MV-4-11 (cell line): ENCODE data around the gene CTXN1.
A peak's percentile ranks its signal among the peaks of the same experiment; 100 is the strongest.

Experiments
- DNase-seq: peaks from one replicate; lab custom pipeline; 2025; lab: John Stamatoyannopoulos, UW

Gene CTXN1

DNA sequence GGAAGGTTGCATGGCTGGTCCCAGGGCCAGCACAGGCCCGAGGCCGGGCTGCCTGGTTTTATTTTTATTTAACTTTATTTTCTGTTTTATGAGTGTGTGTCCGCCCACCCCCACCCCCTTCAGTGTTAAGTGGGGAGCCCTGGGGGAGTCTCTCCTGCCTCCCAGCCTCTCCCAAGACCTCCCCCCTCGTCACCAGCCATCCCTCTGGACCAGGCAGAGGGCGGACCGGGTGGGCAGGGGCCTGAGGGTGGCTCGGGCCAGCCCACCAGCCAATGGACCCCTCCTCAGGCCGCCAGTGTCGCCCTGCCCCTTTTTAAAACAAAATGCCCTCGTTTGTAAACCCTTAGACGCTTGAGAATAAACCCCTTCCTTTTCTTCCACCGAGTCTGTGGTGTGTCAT lies 11.8 kb downstream of the CTXN1 start:
- DNase-seq: no peak

DNA sequence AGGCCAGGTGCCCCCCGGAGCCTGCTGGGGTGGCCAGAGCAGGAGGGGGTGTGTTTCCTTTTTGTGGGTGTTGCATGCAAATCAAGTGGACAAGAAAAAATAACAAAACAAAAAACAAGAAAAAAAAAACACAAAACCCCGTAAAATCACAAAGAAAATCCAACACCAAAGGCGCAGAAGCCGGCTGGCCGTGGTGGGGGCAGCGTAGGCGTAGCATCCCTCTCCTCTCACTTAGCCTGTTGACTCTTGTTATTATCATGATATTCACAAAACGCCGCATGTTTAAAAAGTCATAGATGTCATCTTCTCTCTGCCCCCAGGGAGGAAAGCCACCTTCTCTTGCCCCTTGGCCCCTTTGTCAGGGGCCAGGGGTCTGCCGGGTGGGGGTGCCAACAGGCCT lies 12.3 kb downstream of the CTXN1 start:
- DNase-seq: no peak

GRCh38 chr19:7912697-7913564 lies 13.0 kb downstream of the CTXN1 start:
- no peak for DNase-seq

GRCh38 chr19:7912144-7912696 lies 13.7 kb downstream of the CTXN1 start:
- no peak for DNase-seq

- no peak for DNase-seq
Observed at GRCh38 chr19:7911508-7912143, 14.3 kb downstream of the CTXN1 start.

- no peak for DNase-seq
Observed at GRCh38 chr19:7910321-7911161, 15.4 kb downstream of the CTXN1 start.

- DNase-seq: no peak
Observed at GRCh38 chr19:7909471-7910067, 16.4 kb downstream of the CTXN1 start.

- no peak for DNase-seq
Observed at GRCh38 chr19:7908742-7909461, 17.0 kb downstream of the CTXN1 start.

GRCh38 chr19:7908078-7908699 lies 17.7 kb downstream of the CTXN1 start:
- no peak for DNase-seq

DNA sequence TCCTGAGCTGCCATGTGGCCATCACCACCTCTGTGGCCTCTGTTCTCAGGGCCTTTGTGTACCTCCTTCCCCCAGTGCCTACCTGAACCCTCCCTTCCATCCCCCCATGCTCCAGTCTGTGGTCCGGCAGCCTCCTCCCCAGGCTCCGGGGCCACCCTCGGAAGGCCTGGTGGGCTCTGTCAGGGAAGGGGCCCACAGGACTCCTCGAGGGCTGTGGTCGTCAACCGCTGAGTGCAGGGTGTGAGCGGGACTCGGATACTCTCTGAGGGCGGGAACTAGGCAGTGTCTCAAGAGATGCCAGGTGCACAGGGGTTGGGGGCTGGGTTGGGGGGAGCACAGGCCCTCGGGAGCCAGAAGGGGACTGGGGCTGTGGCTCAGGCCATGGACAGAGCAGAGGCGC lies 18.4 kb downstream of the CTXN1 start:
- DNase-seq: no peak

- DNase-seq: no peak
Observed at GRCh38 chr19:7907122-7907521, 18.8 kb downstream of the CTXN1 start.

- no peak for DNase-seq
Observed at GRCh38 chr19:7905859-7906258, 20.1 kb downstream of the CTXN1 start.

DNA sequence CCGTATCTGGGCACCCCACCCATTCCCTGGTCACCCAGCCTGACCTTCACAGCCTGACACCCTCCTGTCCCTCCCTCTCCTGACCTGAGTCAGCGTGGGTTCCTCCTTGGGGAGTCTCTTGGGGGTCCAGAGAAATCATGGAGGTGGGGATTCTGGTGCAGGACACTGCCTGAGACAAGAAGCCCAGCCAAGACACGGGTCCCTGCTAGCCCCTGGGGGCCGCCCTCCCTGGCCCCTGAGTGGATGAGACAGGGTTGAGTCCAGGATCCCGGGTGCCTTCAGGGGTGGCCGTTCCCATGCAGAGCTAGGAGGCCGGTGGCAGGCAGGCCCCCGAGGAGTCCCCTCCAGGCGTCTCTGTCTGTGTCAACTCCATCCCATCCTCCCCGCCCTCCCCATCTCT lies 20.7 kb downstream of the CTXN1 start:
- no peak for DNase-seq

DNA sequence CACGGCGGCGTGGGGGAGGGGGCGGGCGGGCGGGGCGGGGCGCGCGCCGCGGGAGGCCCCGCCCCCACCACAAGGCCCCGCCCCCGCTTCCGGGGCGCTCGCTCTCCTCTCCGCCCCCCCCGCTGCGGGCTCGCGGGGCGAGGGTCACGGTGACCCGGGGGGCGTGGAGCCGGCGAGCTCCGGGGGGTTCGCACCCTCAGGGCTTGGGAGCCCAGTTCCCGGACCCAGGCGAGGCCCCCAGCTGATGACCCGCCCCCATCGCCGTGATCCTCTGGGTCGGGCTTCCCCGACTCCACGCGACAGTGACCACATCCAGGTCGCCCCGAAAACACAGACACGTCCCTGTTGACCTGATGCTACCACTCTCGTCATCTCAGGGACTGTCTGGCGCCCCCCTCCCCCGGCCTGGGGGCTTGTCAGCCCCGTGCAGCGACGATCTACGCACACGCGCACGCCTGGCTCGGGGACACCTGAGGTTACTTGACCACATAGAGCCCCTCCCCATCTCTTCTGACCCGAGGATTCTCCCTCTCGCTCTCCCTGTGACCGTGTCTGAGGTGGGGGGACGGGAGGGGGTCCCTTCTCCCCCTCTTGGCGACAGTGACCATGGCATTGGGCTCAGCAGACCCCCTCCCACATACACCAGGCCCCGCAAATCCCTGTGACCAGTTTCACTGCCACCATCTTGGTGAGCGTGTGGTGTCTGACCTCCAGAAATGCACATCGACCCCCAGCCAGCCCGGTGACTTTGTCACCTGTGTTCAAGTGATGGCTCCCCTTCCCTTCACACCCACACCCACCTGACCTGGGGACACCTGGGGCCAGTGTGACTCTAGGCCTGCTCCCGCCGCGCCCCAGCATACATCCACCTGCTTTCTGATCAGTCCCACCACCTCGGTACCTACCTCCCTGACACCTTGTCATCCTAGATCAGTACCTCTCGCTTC lies 21.6 kb downstream of the CTXN1 start:
- no peak for DNase-seq

GRCh38 chr19:7903244-7904073 lies 22.5 kb downstream of the CTXN1 start, which contains the start of gene MAP2K7:
Gene MAP2K7 (plus strand): TSS chr19:7903877. CDS start chr19:7903945, 68 bp downstream.
- DNase-seq: peak; percentile 100

DNA sequence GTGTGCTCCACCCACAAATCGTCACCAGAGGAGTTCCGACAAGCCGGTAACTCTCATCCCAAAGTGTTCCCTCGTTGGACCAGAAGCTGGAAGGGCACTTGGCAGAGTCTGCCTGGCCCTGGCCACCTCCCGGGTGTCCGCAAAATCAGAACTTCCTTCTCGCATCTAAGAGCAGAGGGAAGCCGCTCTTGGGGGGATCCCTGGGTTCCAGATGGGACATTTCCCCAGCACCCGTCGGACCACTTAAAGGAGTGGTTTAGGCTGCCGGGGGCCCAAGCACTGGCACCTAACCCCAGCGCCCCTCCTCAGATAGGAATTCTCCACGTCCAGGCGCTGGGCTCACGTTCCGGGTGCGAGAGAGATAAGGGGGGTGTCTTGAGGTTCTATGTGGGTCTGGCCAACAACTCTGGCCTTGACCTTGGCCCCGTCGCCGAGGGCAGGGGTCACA lies 23.1 kb downstream of the CTXN1 start:
- DNase-seq: no peak

DNA sequence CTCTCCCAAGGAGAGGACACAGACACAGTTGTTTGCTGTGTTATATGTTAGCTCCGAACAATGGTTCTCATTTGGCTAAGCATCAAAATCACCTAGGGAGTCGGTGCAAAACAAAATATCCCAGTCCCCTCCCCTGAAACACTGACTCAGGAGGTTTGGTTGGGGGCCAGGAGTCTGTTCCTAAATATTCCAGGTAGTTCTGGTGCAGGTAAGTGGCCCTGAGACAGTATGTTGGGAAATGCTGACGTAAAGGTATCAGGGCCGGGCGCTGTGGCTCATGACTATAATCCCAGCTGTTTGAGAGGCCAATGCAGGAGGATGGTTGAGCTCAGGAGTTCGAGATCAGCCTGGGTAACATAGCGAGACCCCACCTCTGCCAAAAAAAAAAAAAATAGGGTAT lies 24.6 kb downstream of the CTXN1 start:
- DNase-seq: no peak

DNA sequence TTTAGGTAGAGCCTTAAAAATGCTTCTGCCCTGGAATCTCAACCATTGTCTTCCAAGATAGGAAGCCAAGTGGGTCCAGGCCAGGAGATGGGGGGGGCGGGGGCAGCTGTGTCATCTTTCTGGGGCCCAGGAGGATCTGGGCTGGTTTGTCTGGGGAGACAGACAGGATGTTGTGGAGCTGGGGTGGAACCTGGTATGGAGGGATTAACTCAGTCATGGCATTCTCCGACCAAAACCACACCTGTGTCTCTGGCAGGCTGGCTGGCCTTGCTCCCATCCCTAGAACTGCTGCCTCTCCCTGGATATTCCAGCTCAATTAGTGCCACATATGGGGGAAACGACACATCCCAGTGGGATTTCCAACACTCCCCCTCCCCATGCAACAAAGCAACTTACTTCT lies 25.0 kb downstream of the CTXN1 start:
- DNase-seq: no peak
